HG02642 (cell line): ENCODE measurements around the gene PCDHGA2.
"Not testable (repeated sequence)": the region's sequence is repeated elsewhere in the genome, so short reads cannot be mapped to it uniquely, and the experiment has no call there.

ENCODE experiments used
- ATAC-seq: cut with Tn5 transposase; IDR thresholded peaks from one replicate; pipeline ENCODE4 v1.9.1; 2021; ENCODE audit warnings: mild to moderate bottlenecking; ENCODE audit not compliant: unreplicated experiment, poor library complexity

The PCDHGA2 gene

GRCh38 chr5:141338538-141339306 lies at the start of gene PCDHGA2:
TSS of gene PCDHGA2 (plus strand) at chr5:141338760.
- no peak for ATAC-seq

DNA sequence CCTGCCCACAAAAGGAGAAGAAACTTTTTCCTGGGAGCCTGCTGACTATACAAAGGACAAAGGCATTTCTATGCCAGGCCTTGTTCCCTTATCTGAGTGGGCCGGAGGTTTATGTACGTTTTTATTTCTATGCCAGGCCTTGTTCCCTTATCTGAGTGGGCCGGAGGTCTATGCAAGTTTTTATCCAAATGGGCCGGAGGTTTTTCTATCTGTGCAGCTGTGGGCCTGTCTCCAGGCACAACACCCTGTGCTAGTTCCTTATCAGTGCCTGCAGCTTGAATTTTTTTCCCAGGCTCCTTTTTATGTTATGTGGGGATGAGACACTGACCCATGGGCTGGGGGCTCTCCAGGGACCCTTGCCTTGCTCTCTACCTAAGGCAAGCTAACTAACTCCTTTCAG lies 40.2 kb upstream of the PCDHGA2 start:
- no peak for ATAC-seq

GRCh38 chr5:141303756-141304155 lies 34.8 kb upstream of the PCDHGA2 start, which contains the start of gene SLC25A2:
TSS of gene SLC25A2 (minus strand) at chr5:141304049. CDS start at chr5:141303865, 184 bp downstream.
- ATAC-seq: no peak

DNA sequence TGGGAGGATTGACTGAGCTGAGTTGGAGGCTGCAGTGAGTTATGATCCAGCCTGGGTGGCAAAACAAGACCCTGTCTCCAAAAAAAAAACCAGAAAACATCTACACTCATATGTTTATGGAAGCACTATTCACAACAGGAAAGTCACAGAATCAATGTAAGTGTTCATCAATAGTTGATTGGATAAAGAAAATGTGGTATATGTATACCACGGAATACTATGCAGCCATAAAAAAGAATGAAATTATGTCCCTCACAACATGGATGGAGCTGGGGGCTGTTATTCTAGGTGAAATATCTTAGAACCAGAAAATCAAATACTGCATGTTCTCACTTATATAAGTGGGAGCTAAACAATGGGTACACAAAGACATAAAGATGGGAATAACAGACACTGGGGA lies 31.9 kb upstream of the PCDHGA2 start:
- ATAC-seq: no peak

- no peak for ATAC-seq
These were observed 24.8 kb upstream of the PCDHGA2 start for GRCh38 chr5:141313711-141314110.

GRCh38 chr5:141316963-141317362 lies 21.6 kb upstream of the PCDHGA2 start:
- ATAC-seq: not testable (repeated sequence)

- no peak for ATAC-seq
These were observed 19.4 kb upstream of the PCDHGA2 start for GRCh38 chr5:141319202-141319601.

DNA sequence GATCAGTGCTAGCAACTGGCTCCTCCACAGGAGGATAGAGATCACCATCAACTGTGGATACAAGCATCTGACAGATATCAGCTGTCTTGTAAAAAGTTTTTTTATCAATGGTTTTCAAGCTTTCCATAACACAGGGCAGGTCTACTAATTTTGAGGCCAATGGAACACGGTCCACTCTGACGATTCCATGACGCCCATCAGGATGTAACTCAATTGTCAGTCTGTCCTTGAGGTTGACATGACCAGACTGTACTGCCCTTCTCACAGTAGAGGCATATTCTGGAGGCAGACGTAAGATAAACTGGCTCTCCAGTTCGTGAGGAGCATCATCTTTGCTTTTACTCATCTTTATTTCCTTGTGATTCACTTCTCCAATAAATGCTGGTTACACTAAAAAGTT lies 18.9 kb upstream of the PCDHGA2 start:
- ATAC-seq: no peak

GRCh38 chr5:141320225-141321169 lies 18.1 kb upstream of the PCDHGA2 start, which contains the start of gene TAF7:
TSS of gene TAF7 (minus strand) at chr5:141320784. CDS start at chr5:141320044, 740 bp downstream.
- ATAC-seq: peak; percentile 97

DNA sequence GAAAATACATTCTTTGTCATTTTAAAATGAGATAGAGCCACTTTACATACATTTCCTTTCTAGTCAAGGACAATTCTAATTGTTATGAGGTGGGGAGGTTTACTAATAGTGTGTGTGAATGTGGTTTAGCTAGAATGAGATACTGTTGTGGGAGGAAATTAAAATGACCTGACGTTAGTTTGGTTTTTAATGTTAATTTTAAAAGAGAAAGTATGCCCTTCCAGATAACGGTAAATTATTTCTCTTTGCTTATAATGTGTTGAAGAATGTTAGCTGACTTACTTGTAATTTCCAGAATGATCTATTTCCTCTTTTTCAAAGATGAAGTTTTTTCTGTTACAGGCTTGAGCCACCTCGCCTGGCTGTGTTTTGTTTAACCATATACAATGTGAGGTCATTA lies 16.3 kb upstream of the PCDHGA2 start:
- ATAC-seq: no peak

DNA sequence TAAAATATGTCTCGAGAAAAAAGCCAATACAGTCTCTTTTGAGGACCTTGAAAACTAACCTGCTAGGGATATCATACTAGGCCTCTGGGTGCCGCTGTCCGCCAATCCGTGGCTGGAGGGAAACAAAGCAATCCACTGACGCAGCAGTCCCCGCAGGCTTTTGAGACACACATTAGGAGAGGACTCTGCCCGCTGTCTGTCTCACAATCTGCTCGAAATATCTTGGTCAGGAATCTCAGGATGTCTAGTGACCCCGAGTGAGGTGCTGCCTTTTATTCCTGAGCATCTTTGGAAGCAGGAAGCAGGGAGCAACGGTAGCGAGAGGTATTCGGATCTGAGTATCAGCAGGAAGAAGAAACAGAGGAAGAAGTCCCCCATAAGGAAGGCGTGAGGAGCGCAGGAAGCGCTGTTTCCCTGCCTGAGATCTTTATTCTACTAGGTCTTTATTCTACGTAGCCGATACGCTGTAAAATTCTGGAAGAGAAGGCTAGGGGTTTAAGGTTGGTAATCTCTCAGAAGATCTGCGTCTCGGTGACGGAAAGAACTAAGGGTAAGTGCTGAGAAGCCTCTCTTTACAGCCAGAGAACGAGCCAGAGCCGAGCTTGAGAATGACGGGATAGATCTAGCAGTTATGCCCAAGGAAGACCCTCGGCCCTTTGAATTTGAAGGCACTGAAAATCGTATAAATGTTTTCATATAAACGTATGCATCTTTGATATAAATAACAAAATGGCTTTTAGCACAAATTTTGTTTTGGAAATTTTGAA lies 12.3 kb upstream of the PCDHGA2 start:
- ATAC-seq: peak; percentile 78

GRCh38 chr5:141328231-141328630 lies 10.3 kb upstream of the PCDHGA2 start:
- no peak for ATAC-seq

- ATAC-seq: peak; percentile 42
These were observed 8.1 kb upstream of the PCDHGA2 start, which contains the start of gene PCDHGA1 for GRCh38 chr5:141330299-141331080. TSS of gene PCDHGA1 (plus strand) at chr5:141330514.

GRCh38 chr5:141332571-141332970 lies 6.0 kb upstream of the PCDHGA2 start:
- not testable (repeated sequence) for ATAC-seq

DNA sequence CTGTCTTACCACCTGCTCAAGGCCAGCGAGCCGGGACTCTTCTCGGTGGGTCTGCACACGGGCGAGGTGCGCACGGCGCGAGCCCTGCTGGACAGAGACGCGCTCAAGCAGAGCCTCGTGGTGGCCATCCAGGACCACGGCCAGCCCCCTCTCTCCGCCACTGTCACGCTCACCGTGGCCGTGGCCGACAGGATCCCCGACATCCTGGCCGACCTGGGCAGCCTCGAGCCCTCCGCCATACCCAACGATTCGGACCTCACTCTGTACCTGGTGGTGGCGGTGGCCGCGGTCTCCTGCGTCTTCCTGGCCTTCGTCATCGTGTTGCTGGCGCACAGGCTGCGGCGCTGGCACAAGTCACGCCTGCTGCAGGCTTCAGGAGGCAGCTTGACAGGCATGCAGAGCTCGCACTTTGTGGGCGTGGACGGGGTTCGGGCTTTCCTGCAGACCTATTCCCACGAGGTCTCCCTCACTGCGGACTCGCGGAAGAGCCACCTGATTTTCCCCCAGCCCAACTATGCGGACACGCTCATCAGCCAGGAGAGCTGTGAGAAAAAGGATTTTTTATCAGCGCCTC lies 2.3 kb downstream of the PCDHGA2 start:
- ATAC-seq: not testable (repeated sequence)

DNA sequence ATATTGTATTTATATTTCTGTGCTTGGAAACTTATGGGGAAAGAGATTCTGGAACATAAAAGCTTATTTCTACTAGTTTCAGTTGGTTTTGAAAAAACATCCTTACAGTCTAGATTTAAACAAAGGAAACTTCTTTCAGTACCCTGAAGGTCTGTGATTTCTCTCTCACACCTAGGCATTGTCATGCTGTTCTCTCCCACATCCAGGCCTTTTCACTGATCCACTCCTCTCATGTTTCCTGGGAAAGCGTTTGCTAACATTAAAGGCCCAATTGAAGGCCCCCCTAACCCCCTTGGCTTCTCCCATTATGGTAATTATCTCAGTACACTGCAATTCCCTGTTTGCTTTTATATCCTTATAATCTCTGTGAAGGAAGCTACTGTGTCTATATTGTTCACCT lies 4.2 kb downstream of the PCDHGA2 start:
- no peak for ATAC-seq

- no peak for ATAC-seq
These were observed 4.8 kb downstream of the PCDHGA2 start, which contains the start of gene PCDHGA3 for GRCh38 chr5:141343242-141343952. TSS of gene PCDHGA3 (plus strand) at chr5:141343829. CDS start at chr5:141344034, 205 bp downstream.

DNA sequence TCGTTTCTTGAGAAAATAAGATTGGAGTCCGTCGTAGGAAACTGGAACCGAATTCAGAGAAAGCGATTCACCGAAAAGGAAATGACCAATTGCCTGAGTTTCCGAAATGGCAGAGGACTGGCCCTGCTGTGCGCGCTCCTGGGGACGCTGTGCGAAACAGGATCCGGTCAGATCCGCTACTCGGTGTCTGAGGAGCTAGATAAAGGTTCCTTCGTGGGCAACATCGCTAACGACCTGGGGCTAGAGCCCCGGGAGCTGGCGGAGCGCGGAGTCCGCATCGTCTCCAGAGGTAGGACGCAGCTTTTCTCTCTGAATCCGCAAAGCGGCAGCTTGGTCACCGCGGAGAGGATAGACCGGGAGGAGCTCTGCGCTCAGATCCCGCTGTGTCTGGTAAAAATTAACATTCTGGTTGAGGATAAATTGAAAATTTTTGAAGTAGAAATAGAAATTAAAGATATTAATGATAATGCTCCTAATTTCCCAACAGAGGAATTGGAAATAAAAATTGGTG lies 5.4 kb downstream of the PCDHGA2 start:
- no peak for ATAC-seq
